Stimulated activated CD8-positive, alpha-beta memory T cell treated with anti-CD3 and anti-CD28 coated beads, Interleukin-7, amount 100 ng/mL, for 4 hours (primary cell): ENCODE measurements around the gene MAF.

ENCODE experiments used
- DNase-seq, 2 donors: peaks; one replicate each; pipeline ENCODE4 v3.0.0-alpha.2; 2020; ENCODE audit warnings: low read depth in 2 of 2

The MAF gene

GRCh38 chr16:79589601-79590102, 10.9 kb downstream of the MAF start:
- DNase-seq = no peak

- DNase-seq = no peak
Measured at GRCh38 chr16:79587897-79588296, 12.6 kb downstream of the MAF start.

GRCh38 chr16:79587296-79587695, 13.2 kb downstream of the MAF start:
- DNase-seq = no peak

GRCh38 chr16:79582789-79583188, 17.7 kb downstream of the MAF start:
- no peak for DNase-seq

GRCh38 chr16:79580453-79581191, 19.9 kb downstream of the MAF start:
- DNase-seq = no peak

- no peak for DNase-seq
Measured at GRCh38 chr16:79576602-79577001, 23.9 kb downstream of the MAF start.

- DNase-seq = no peak
Measured at GRCh38 chr16:79573884-79574283, 26.7 kb downstream of the MAF start.

- no peak for DNase-seq
Measured at GRCh38 chr16:79573071-79573470, 27.5 kb downstream of the MAF start.

- no peak for DNase-seq
Measured at GRCh38 chr16:79571903-79572535, 28.5 kb downstream of the MAF start.

GRCh38 chr16:79571065-79571902, 29.3 kb downstream of the MAF start:
- DNase-seq = no peak

GRCh38 chr16:79564671-79565107, 35.8 kb downstream of the MAF start:
- DNase-seq = no peak

GRCh38 chr16:79563921-79564320, 36.6 kb downstream of the MAF start:
- no peak for DNase-seq

- DNase-seq = no peak
Measured at GRCh38 chr16:79562166-79562823, 38.2 kb downstream of the MAF start.

GRCh38 chr16:79561729-79562128, 38.8 kb downstream of the MAF start:
- DNase-seq = no peak

GRCh38 chr16:79560923-79561322, 39.6 kb downstream of the MAF start:
- DNase-seq = no peak

- DNase-seq = no peak
Measured at GRCh38 chr16:79560318-79560717, 40.2 kb downstream of the MAF start.

- no peak for DNase-seq
Measured at GRCh38 chr16:79559532-79559931, 41.0 kb downstream of the MAF start.

- no peak for DNase-seq
Measured at GRCh38 chr16:79557421-79557820, 43.1 kb downstream of the MAF start.

GRCh38 chr16:79554912-79555311, 45.6 kb downstream of the MAF start:
- DNase-seq = no peak

GRCh38 chr16:79550373-79550772, 50.2 kb downstream of the MAF start:
- DNase-seq = no peak

GRCh38 chr16:79547085-79547484, 53.5 kb downstream of the MAF start:
- DNase-seq = no peak
